Stimulated activated CD4-positive, alpha-beta T cell treated with anti-CD3 and anti-CD28 coated beads, Interleukin-1b, Interleukin-23, amount 100 ng/mL, for 48 hours (primary cell): Measurements from ENCODE around the gene NDRG3.
"Not testable (repeated sequence)": the region's sequence is repeated elsewhere in the genome, so short reads cannot be mapped to it uniquely, and the experiment has no call there.

Source experiments
- DNase-seq: peaks from one replicate; pipeline ENCODE4 v3.0.0-alpha.2; 2020

The NDRG3 gene

GRCh38 chr20:36638876-36639400 is 107.0 kb downstream of the NDRG3 start:
- DNase-seq = not testable (repeated sequence)

DNA sequence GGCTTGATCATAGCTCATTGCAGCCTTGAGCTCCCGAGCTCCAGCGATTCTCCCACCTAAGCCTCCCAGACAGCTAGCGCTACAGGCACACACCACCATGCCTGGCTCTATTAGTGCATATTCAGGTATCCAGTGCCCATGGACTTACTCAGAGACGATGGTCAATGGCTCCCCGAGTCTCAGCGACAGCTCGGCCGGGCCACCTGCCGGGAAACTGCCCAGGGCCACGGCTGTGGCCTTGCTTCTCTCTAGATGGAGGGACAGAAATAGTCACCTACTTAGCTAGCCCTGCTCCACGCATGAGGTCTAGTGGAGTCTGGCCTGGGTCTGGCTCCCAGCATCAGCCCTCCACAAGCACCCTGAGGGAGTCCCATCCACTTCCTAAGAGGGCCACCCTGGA is 111.5 kb downstream of the NDRG3 start:
- no peak for DNase-seq

DNA sequence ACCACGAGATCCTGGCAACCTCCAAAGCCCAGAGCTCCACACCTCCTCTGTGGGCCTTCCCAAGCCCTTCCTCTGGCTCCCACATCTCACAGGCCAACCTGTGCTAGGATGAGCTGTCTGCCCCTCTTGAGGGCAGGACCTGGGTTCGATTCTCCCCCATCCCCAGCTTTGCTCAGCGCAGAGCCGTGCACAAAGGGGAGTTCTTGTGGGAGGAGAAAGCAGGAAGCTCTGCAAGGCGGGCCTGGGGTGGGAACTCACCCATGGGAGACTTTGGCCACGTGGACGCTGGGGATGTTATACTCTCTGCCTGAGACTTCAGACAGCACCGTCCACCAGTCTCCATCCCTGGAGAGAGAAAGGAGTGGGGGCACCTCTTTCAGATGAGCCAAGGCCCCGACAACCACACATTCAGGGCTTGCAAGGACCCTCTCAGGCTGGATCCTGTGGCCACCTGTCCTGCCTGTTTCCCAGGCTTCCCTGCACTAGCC is 112.6 kb downstream of the NDRG3 start:
- no peak for DNase-seq

DNA sequence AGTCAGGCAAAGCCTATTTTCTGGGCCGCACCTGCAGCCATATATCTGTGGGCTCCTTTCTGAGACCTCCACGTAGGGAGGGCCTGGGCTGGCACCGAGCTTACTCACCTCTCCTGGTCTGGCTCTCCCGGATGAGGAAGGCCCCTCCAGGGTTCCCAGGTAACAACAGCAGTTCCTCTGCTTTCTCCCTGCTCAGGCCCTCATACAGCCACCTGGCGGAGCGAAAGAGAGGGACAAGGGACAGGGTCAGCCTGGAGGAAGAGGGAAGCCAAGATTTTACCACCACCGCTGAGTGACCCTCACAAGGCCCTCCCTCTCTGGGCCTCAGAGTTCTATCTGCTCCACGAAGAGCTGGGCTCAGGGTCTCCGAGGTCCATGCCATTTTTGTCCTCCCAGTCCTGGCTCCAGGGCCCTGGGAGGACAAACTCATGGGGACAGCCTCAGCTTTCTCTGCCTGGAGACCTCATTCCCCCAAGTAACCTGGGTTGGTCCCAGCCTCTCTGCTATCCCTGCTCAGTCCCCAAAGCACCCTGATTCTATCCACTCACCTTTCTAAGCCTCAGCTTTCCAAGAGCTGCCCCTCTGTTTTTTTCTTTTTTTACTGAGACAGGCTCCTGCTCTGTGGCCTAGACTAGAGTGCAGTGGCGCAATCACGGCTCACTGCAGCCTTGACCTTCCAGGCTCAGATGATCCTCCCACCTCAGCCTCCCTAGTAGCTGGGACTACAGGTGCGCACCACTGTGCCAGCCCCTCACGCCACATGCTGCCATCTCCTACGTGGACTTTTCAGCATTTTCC is 113.2 kb downstream of the NDRG3 start:
- no peak for DNase-seq

DNA sequence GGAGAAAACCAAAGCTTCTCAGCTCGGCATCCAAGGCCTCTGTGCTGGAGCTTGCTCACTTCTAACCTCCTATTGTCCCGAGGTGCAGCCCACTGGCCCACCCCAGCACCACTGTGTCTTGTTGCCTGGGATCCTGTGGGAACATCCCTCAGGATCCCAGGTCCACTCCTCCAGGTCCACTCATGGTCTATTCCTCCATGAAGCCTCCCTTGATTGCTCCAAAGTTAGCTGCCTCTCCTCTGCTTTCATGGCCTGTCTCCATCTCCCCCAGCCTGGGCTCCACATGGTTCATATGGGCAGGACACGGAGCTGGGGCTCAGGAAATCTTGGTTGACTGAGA is 113.8 kb downstream of the NDRG3 start:
- no peak for DNase-seq

GRCh38 chr20:36631646-36632045 is 114.2 kb downstream of the NDRG3 start:
- DNase-seq = no peak

GRCh38 chr20:36629719-36630681 is 115.9 kb downstream of the NDRG3 start:
- DNase-seq = peak; percentile 37

GRCh38 chr20:36628076-36628475 is 117.8 kb downstream of the NDRG3 start:
- DNase-seq = no peak

DNA sequence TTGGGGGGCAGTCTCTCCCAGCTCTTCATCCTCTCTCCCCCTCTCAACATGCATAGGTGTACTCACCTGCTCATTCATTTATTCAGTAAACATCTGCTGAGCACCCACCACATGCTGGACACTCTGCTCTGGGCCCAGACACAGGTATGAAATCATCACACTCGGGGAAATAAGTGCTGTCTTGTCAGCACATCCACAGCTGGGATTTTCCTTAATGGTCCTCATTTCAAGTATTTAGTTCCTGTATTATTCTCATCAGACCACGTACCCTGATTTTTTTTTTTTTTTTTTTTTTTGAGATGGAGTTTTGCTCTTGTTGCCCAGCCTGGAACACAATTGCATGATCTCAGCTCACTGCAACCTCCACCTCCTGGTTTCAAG is 121.0 kb downstream of the NDRG3 start:
- no peak for DNase-seq

DNA sequence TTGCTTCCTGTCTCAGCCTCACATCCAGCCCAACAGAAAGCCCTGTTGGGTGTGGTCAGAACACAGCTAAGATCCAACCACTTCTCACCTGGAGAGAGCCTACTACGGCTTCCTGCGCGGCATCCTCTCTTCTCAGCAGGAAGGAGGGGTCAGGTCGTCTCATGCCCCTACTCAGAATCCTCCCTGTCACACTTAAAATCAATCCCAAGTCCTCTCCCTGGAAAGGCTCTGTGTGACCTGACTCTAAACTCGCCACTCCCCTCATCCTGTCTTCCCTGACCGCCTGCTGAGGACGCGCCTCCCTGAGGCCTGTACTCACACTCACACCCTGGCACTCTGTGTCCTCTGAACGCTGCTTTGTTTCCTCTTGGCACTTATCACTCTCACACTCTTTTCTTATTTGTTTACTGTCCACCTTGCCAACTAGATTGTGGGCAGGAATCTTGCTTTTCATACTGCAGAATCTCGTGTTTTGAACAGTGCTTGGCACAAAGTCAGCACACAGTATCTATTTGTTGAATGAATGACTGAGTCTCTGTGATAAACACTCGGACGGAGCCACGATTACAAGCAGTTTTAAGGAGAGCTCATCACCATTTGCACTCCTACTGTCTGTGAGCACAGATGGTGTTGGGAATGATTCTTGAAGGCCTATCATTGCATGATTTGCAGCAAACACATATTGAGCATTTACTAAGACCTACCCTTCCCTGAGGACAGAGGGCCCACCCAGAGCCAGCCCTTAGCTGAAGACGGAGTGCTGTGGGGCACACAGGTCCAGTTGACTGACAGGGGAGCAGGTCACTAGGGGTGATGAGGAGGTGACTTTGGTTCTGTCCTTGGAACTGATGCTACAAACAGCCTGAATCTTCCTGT is 121.6 kb downstream of the NDRG3 start:
- DNase-seq = no peak

- no peak for DNase-seq
Measured at GRCh38 chr20:36623444-36623843, 122.4 kb downstream of the NDRG3 start.

- DNase-seq = no peak
Measured at GRCh38 chr20:36620917-36621316, 125.0 kb downstream of the NDRG3 start.

DNA sequence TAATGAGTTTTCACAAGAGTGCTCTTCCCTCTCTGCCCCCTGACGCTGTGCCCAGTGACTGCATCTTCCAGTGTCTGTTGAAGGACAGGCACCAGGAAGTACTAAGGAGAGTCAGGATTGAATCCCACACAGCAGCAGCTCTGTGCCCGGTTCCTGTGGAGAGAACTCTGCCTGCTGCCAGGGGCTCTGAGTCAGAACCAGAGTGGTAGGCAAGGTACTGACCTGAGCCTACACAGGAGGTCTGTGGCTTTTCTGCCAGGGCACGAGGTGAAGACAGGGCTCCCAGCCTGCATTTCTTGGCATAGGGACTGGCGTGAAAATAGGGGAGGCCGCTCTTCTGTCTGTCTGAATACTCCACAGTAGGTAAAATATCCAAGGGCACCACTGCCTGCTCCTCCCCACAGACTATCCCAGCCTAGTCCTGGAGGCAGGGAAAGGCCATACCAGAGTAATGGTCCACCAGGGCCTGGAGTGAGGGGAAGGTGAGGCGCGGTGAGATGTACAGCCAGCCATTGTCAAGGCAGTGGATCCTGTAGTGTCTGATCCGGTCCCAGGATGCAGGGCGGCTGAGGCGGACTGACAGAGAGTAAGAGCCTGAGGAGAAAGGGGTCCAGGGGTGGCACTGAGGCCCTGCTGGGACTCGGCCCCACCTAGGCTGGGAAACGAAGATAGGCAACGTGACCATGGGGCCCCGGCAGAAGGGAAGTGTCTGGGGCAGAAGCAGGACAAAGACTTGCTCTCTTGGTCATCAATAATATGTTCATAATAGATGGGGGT is 130.9 kb downstream of the NDRG3 start:
- no peak for DNase-seq

DNA sequence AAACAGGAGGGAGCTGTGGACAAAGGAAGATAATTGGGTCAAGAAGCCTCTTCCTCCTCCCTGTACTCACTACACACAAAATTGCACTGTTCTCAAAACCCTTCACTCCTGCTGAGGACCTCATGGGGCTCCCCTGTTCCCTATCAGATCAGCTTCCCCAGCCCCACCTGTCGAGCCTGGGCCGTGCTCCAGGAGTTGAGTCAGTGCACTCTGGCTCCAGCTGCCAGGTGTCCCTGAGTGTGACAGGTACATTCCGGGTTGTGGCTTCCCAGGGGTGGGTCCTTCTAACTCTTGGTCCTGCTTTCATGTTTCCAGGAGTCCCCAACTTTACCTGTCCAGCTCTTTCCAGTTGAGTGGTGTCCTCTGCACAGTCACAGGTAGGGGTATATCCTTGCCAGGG is 131.9 kb downstream of the NDRG3 start:
- DNase-seq = no peak

GRCh38 chr20:36611625-36612024 is 134.3 kb downstream of the NDRG3 start:
- no peak for DNase-seq

DNA sequence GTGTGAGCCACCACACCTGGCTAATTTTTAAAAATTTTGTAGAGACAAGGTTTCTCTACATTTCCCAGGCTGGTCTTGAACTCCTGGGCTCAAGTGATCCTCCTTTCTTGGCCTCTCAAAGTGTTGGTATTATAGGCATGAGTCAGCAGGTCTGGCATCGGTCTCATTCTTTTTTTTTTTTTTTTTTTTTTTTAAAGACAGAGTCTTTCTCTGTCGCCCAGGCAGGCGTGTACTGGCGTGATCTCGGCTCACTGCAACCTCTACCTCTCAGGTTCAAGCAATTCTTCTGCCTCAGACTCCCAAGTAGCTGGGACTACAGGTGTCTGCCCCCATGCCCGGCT is 137.5 kb downstream of the NDRG3 start:
- DNase-seq = not testable (repeated sequence)

DNA sequence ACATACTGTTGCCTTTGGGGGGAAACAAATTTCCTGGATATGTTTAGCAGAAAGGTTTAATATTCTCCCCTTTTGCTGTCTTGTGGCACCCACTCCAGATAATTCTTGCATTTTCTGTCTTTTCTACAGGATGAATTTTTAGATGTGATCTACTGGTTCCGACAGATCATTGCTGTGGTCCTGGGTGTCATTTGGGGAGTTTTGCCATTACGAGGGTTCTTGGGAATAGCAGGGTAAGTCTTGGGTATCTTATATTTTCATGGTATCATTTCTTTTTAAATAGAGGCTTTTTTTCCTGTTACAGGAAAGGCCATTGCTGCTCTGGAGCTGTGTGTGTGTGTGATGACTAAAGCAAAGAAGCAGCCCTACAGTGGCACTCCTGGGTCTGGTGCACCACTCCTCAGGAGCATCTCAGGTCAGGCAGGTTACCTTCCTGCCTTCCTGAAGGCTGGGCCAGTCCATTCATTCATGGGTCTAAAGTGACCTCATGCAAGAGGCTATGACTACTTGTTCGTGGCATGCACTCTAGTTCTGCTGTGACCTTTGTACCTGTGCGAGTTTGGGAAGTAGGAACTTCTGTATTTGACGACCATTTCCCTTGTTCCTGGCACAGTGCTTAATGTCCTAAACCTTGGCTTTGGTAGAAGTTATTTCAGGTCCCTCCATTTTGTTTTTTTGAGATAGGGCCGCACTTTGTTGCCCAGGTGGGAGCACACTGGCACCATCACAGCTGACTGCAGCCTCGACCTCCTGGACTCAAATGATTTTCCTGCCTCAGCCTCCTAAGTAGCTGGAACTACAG is 138.1 kb downstream of the NDRG3 start:
- no peak for DNase-seq

GRCh38 chr20:36606158-36607066 is 139.5 kb downstream of the NDRG3 start:
- DNase-seq = no peak

- peak; percentile 99 for DNase-seq
Measured at GRCh38 chr20:36605399-36606157, 140.3 kb downstream of the NDRG3 start, which contains the start of gene RAB5IF. TSS of gene RAB5IF (plus strand) at chr20:36605779. CDS start at chr20:36605952, 173 bp downstream.
